GM19099 (cell line): ENCODE measurements around the gene GIPC2.

ENCODE experiments used
- POLR2A ChIP-seq: IDR thresholded peaks from 3 replicates; pipeline ENCODE4 v1.6.1; 2011; ENCODE audit warnings: low read depth; ENCODE audit not compliant: insufficient read length; ENCODE audit errors: extremely low read depth

Gene GIPC2

DNA sequence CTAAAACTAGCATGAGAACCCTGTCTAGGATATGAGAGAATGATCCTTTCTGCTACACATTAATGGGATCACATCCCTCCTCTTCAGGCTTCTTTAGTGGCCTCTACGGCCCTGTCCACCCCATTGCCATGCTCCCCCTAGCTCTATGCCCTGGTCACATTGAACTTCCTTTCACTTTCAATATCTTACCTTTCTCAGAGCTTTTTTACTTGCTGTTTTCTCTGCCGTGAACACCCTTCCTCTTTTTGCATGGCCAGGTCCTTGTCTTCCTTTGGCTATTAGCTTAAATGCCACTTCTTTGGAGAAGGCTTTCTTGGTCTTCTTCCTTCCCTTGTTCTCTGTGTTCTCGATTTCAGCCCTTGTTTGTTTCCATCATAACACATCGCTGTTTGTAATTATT lies 97.4 kb downstream of the GIPC2 start:
- no peak for TF ChIP-seq POLR2A

- no peak for TF ChIP-seq POLR2A
Measured at GRCh38 chr1:78143673-78144072, 97.9 kb downstream of the GIPC2 start.

DNA sequence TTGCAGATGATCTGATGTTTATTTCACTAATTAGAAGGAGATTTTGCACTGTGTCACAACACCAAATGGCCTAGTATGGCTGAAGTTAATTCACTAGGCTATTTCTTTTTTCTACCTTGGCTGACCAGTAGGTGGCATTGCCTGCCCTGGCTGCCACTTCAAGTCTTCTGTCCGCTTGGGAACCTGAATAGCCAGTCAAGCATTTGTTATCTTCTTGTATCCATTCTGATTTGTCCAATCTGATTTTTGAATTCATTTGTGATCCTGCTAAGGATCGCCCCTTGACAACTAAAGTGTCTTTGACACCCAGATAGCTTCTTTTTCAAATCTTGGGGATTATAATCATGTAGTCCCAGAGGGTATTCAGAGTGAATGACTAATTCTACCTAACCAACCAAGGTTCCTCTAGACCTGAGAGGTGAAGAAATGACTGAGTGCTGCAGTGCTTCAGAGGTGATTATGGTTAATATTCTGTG lies 99.4 kb downstream of the GIPC2 start:
- TF ChIP-seq POLR2A = no peak

DNA sequence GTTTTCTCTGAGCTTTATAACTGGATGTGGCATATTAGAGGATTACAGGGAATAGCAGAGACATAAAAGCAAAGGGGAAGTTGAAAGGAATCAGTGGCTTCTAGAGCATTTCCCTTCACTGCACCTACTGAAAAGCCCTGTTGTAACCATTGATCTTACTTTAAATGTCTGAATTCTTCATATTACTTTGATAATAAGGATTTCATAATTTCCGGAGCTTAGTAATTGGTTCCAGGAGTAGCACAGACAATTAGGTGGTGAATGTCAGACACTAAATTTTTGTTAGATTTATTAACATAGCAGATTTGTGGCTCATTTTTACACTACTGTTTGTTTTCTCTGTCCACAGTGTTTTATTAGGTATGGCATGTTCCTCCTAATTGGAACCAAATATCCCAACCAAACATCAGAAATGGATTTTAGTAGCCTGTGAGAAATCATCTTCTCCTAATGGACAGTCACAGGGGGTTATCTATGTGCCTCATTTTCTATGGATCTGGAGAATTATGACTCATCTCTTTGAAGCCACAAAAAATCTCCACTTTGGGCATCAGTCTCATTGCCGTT lies 100.5 kb downstream of the GIPC2 start:
- no peak for TF ChIP-seq POLR2A

DNA sequence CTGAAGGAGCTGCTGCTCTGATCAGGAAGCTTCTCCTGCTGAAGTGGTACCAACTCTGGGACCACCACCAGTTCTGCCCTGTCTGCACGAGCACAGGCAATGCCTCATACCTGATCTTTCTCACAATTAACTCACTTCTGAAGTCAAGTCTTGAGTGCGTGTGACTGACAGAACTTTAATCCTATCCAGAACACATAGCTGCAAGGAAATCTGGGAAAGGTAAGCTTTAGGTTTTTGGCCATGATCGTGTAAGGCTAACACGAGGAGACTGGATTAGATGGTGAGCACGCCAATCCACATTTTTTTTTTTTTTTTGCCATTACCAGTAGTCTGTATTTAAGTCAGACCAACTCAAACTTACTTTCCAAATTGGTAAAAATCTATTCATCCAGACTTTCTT lies 101.3 kb downstream of the GIPC2 start:
- no peak for TF ChIP-seq POLR2A

DNA sequence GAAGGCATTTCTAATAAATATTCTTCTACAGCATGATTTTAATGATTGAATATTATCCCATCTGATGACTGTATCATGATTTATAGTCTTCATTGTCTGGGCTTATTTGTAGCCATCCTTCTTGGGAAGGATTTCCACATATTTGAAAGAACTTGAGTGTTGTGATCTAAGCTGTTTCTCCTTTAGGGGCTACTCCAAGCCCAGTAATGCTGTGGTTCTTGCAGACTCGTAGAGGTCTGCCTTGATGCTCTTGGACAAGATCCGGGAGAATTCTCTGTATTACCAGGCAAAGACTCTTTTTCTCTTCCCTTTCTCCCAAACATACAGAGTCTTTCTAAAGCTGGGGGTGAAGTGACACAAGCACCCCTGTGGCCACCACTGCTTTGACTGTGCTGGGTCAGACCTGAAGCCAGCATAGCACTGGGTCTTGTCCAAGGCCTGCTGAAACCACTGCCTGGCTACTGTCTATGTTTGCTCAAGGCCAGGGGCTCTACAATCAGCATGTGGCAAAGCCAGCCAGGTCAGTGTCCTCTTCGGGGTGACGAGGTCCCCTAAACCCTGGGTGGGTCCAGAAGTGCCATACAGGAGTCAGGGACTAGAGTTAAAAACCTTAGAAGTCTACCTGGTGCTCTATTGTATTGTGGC lies 107.4 kb downstream of the GIPC2 start:
- TF ChIP-seq POLR2A = no peak

DNA sequence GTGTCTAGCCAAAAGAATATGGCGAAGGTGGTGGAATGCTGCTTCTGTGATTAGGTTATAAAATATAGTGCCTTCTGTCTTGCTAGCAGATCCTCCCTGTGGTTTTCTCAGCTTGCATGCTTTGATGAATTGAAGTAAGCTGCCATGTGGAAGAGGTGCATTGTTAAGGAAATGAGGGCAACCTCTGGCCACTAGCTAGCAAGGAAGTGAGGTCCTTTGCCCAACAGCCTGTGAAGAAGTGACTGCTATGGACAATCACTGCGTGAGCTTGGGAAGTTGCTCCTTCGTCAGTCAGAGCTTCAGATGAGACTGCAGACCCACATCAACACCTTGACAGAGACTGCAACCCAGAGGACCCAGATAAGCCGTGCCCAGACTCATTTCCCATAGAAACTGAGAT lies 109.4 kb downstream of the GIPC2 start:
- no peak for TF ChIP-seq POLR2A

- TF ChIP-seq POLR2A = no peak
Measured at GRCh38 chr1:78156805-78157521, 111.2 kb downstream of the GIPC2 start.

DNA sequence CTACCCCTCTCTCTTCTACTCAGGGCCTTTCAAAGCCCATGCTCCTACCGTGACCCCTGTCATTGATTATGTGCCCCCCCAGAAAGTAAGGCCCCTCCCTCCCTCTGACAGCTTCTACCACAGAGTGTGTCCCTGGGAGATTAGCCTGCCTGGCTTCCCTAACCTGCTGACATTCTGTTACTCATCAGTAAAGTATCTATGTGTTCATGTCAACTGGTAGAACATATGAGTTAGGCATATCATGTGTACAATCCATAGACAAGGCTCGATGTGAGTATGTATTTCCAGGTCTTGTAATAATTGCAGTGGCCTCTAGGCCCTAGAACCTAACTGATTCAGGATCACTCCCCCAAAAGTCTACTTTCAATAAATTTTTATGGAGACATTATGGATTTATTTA lies 120.0 kb downstream of the GIPC2 start:
- no peak for TF ChIP-seq POLR2A

- TF ChIP-seq POLR2A = no peak
Measured at GRCh38 chr1:78168306-78168705, 122.5 kb downstream of the GIPC2 start.

GRCh38 chr1:78170859-78171258 lies 125.1 kb downstream of the GIPC2 start:
- TF ChIP-seq POLR2A = no peak

- TF ChIP-seq POLR2A = no peak
Measured at GRCh38 chr1:78171736-78172590, 126.2 kb downstream of the GIPC2 start.

- TF ChIP-seq POLR2A = no peak
Measured at GRCh38 chr1:78176448-78176847, 130.7 kb downstream of the GIPC2 start.

DNA sequence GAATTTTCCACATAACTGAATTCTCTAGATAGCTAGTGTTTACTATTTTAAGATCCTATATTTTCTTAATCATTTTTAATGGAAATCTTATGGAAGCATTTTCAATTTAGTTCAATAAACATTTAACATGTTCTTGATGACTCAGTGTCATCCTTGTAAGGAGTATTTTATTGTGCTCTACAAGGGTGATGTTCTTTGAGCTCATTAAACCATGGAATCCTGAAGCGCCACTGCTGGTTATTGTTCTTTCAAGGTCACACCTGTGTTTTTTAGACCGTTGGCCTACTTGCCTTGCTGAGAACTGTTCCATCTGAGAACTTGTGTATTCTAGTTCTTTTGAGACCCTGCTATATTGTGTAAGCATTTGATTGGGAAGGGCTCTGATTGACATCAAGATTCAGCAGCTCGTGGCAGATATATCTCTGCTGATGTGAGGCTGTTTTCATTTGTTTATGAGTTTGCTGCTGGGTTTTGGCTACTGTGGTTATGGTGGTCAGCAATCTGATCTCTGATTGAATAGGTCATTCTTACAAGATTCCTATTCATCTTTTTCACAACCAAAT lies 132.0 kb downstream of the GIPC2 start:
- no peak for TF ChIP-seq POLR2A

DNA sequence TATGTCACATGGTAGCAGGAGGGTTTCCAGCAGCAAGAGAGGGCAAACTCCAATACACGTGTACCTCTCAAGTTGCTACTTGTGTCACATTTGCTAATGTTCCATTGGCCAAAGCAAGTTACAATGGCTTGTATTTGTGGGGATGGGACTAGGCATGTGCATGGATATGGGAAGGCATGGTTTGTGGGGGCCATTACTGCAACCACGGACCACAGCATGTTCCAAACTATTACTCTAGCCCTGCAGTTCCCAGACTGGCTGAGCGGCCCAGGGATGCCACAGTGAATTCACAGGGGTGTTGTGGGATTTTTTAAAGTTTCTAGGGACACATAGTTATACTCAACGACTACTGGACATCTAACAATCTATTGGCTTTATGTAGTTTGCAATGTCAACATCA lies 133.1 kb downstream of the GIPC2 start:
- TF ChIP-seq POLR2A = no peak
